Measurements from ENCODE around the gene ABCC1. TPM values are rescaled to one million over a fixed set of nuclear protein-coding genes. Genes with fewer than 3 reads are reported as not detected.

ABCC1 gene
- total RNA-seq, 1 experiment from 2014 or later: 139 TPM

DNA sequence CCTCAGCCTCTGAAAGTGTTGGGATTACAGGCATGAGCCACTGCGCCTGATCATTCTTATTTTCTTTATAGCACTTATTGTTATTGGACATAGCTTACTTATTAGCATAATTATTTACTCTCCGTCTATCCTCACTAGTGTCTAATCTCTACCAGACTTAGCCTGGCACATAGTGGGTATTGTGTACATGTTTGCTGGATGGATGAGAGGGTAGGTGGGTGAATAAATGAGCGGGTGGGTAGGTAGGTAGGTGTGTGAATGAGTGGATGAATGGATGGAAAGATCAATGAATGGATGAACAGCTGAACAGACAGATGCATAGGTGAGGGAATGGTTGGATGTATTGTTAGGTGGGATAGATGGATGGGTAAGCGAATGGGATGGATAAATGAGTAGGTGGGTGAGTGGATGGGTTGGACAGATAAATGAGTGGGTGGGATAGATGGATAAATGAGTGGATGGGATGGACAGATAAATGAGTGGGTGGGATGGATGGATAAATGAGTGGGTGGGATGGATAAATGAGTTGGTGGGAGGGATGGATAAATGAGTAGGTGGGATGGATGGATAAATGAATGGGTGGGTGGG lies 222.0 kb downstream of the ABCC1 start:
- Histone ChIP-seq H3K36me3 (ENCODE audit: low read depth) (no peaks in the 10 kb centered on the region), H3K79me2 (ENCODE audit: low read depth) (no peaks in the 10 kb centered on the region), H3K27ac (no peak overlapping the region), H3K4me3 (no peak overlapping the region), H3K9me2 (ENCODE audit: insufficient read depth) (no peaks in the 10 kb centered on the region), H3K4me2 (no peak overlapping the region), H3F3A (ENCODE audit: insufficient read depth, low read depth) (no peaks in the 10 kb centered on the region), H3K4me1 (replicated peaks; ENCODE audit: insufficient read depth) (no peaks in the 10 kb centered on the region), H4K20me1 (ENCODE audit: insufficient read depth) (no peaks in the 10 kb centered on the region), H2AFZ (no peak overlapping the region), H3K27me3 (ENCODE audit: insufficient read depth, low read depth) (no peaks in the 10 kb centered on the region), H3K9me3 (ENCODE audit: insufficient read depth, low read depth) (no peaks in the 10 kb centered on the region)
- ChIA-PET POLR2A (ENCODE audit: unreplicated experiment) (no interaction called here), CTCF (no interaction called here)
- DNase-seq: no peak
- TF ChIP-seq, protein P1, sequence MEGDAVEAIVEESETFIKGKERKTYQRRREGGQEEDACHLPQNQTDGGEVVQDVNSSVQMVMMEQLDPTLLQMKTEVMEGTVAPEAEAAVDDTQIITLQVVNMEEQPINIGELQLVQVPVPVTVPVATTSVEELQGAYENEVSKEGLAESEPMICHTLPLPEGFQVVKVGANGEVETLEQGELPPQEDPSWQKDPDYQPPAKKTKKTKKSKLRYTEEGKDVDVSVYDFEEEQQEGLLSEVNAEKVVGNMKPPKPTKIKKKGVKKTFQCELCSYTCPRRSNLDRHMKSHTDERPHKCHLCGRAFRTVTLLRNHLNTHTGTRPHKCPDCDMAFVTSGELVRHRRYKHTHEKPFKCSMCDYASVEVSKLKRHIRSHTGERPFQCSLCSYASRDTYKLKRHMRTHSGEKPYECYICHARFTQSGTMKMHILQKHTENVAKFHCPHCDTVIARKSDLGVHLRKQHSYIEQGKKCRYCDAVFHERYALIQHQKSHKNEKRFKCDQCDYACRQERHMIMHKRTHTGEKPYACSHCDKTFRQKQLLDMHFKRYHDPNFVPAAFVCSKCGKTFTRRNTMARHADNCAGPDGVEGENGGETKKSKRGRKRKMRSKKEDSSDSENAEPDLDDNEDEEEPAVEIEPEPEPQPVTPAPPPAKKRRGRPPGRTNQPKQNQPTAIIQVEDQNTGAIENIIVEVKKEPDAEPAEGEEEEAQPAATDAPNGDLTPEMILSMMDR (conservative IDR thresholded peaks at IDR 0.05): no peak
- TF ChIP-seq EZH2 (IDR thresholded peaks at IDR 0.05; ENCODE audit: low read depth): no peak
- no TSS peak for BruUV-seq (replicated peaks)
- intact Hi-C loops (cut with micrococcal nuclease; ENCODE audit: unreplicated experiment): no loop called here

DNA sequence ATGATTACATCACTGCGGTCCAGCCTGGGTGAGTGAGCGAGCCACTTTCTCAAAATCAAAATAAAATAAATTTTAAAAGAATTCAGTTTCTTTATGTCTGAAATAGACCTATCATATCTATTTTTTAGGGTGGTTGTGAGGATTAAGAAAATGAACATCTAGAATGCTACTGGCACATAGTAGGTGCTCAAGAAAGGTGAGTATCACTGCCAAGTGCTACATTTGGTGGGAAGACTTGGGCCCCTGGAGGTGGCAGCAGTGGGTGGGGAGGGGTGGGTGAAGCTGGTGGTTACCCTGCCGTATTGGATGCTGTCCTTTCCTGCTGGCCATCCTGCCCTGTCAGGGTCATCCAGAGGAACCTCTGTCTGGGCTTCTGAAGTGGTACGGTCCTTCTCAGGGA lies 223.6 kb downstream of the ABCC1 start:
- no peak for TF ChIP-seq EZH2 (IDR thresholded peaks at IDR 0.05; ENCODE audit: low read depth)
- TF ChIP-seq, protein P1 (conservative IDR thresholded peaks at IDR 0.05): no peak
- ChIA-PET POLR2A (ENCODE audit: unreplicated experiment) (no interaction called here), CTCF (no interaction called here)
- no peak overlapping the region for H2AFZ ChIP-seq
- no peaks in the 10 kb centered on the region for H3F3A ChIP-seq (ENCODE audit: insufficient read depth, low read depth)
- no peaks in the 10 kb centered on the region for H3K27me3 ChIP-seq (ENCODE audit: insufficient read depth, low read depth)
- no peaks in the 10 kb centered on the region for H3K4me1 ChIP-seq (replicated peaks; ENCODE audit: insufficient read depth)
- H3K79me2 ChIP-seq (ENCODE audit: low read depth): no peaks in the 10 kb centered on the region
- no peak overlapping the region for H3K27ac ChIP-seq
- H4K20me1 ChIP-seq (ENCODE audit: insufficient read depth): no peaks in the 10 kb centered on the region
- DNase-seq: no peak
- H3K9me3 ChIP-seq (ENCODE audit: insufficient read depth, low read depth): no peaks in the 10 kb centered on the region
- H3K4me3 ChIP-seq: no peak overlapping the region
- no TSS peak for BruUV-seq (replicated peaks)
- no peaks in the 10 kb centered on the region for H3K9me2 ChIP-seq (ENCODE audit: insufficient read depth)
- intact Hi-C loops (cut with micrococcal nuclease; ENCODE audit: unreplicated experiment): no loop called here
- no peaks in the 10 kb centered on the region for H3K36me3 ChIP-seq (ENCODE audit: low read depth)
- no peak overlapping the region for H3K4me2 ChIP-seq

DNA sequence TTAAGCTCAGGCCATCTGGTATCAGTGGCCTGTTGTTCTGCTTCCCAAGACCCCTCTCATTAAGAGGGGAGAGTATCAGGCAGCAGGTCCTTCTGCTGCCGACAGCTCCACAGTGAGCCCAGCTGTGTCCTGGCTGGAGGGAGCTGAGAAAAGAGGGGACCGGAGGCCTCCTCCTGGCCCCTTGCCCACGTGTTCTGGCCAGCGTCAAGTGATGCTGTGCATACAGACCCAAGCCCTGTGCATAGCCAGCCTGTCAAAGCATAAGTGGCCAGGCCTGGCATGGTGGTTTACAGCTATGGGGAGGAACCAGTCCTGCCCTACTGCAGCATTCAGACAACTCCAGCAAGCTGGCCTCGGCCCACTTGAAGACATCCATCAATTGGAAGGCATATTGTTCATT lies 225.9 kb downstream of the ABCC1 start:
- Histone ChIP-seq H3K27me3 (ENCODE audit: insufficient read depth, low read depth) (no peaks in the 10 kb centered on the region), H3K36me3 (ENCODE audit: low read depth) (no peaks in the 10 kb centered on the region), H3F3A (ENCODE audit: insufficient read depth, low read depth) (no peaks in the 10 kb centered on the region), H4K20me1 (ENCODE audit: insufficient read depth) (no peaks in the 10 kb centered on the region), H2AFZ (no peak overlapping the region), H3K4me1 (replicated peaks; ENCODE audit: insufficient read depth) (no peaks in the 10 kb centered on the region), H3K9me3 (ENCODE audit: insufficient read depth, low read depth) (no peaks in the 10 kb centered on the region), H3K79me2 (ENCODE audit: low read depth) (no peaks in the 10 kb centered on the region), H3K4me2 (no peak overlapping the region), H3K9me2 (ENCODE audit: insufficient read depth) (no peaks in the 10 kb centered on the region), H3K4me3 (no peak overlapping the region), H3K27ac (no peak overlapping the region)
- no TSS peak for BruUV-seq (replicated peaks)
- DNase-seq: no peak
- TF ChIP-seq EZH2 (IDR thresholded peaks at IDR 0.05; ENCODE audit: low read depth): no peak
- TF ChIP-seq, protein P1 (conservative IDR thresholded peaks at IDR 0.05): no peak
- POLR2A ChIA-PET (ENCODE audit: unreplicated experiment): no interaction called here
- CTCF ChIA-PET: no interaction called here
- intact Hi-C loops (cut with micrococcal nuclease; ENCODE audit: unreplicated experiment): no loop called here
